ENCODE measurements around the gene IL1R2.

Gene IL1R2

GRCh38 chr2:101975171-101975870 is 16.4 kb upstream of the IL1R2 start:
- DNase-seq: no peak

GRCh38 chr2:101976891-101977290 is 14.9 kb upstream of the IL1R2 start:
- no peak for DNase-seq

- no peak for DNase-seq
Measured at GRCh38 chr2:101980368-101980767, 11.4 kb upstream of the IL1R2 start.

GRCh38 chr2:101981066-101981465 is 10.7 kb upstream of the IL1R2 start:
- no peak for DNase-seq

- no peak for DNase-seq
Measured at GRCh38 chr2:101981504-101981903, 10.3 kb upstream of the IL1R2 start.

GRCh38 chr2:101982495-101983029 is 9.2 kb upstream of the IL1R2 start:
- no peak for DNase-seq

- no peak for DNase-seq
Measured at GRCh38 chr2:101983486-101983885, 8.3 kb upstream of the IL1R2 start.

- no peak for DNase-seq
Measured at GRCh38 chr2:101983928-101984327, 7.8 kb upstream of the IL1R2 start.

- no peak for DNase-seq
Measured at GRCh38 chr2:101984656-101985055, 7.1 kb upstream of the IL1R2 start.

- DNase-seq: no peak
Measured at GRCh38 chr2:101985101-101985792, 6.5 kb upstream of the IL1R2 start.

- no peak for DNase-seq
Measured at GRCh38 chr2:101985793-101986164, 6.0 kb upstream of the IL1R2 start.

GRCh38 chr2:101986376-101986775 is 5.4 kb upstream of the IL1R2 start:
- no peak for DNase-seq

GRCh38 chr2:101986804-101987740 is 4.7 kb upstream of the IL1R2 start:
- no peak for DNase-seq

GRCh38 chr2:101987832-101988231 is 3.9 kb upstream of the IL1R2 start:
- DNase-seq: no peak

- DNase-seq: no peak
Measured at GRCh38 chr2:101988541-101988940, 3.2 kb upstream of the IL1R2 start.

GRCh38 chr2:101989740-101990460 is 1.9 kb upstream of the IL1R2 start:
- DNase-seq: no peak

- no peak for DNase-seq
Measured at GRCh38 chr2:101993772-101994171, 2.0 kb downstream of the IL1R2 start.

GRCh38 chr2:101995019-101995418 is 3.3 kb downstream of the IL1R2 start:
- DNase-seq: no peak

- no peak for DNase-seq
Measured at GRCh38 chr2:101995804-101996203, 4.0 kb downstream of the IL1R2 start.

- DNase-seq: no peak
Measured at GRCh38 chr2:101998556-101998895, 6.8 kb downstream of the IL1R2 start.

- no peak for DNase-seq
Measured at GRCh38 chr2:101998896-101999789, 7.4 kb downstream of the IL1R2 start.

GRCh38 chr2:102000012-102000411 is 8.3 kb downstream of the IL1R2 start:
- no peak for DNase-seq
